ENCODE data around the gene NTN1.

NTN1 gene

GRCh38 chr17:9170336-9170735 is 149.0 kb downstream of the NTN1 start:
- no peak for DNase-seq

- no peak for DNase-seq
Observed at GRCh38 chr17:9170853-9171252, 149.5 kb downstream of the NTN1 start.

GRCh38 chr17:9173386-9173983 is 152.2 kb downstream of the NTN1 start:
- no peak for DNase-seq

- no peak for DNase-seq
Observed at GRCh38 chr17:9174312-9174711, 153.0 kb downstream of the NTN1 start.

GRCh38 chr17:9174779-9175574 is 153.7 kb downstream of the NTN1 start:
- no peak for DNase-seq

GRCh38 chr17:9175700-9176467 is 154.6 kb downstream of the NTN1 start:
- DNase-seq: no peak

GRCh38 chr17:9177212-9177611 is 155.9 kb downstream of the NTN1 start:
- no peak for DNase-seq

- DNase-seq: no peak
Observed at GRCh38 chr17:9178319-9178718, 157.0 kb downstream of the NTN1 start.

- no peak for DNase-seq
Observed at GRCh38 chr17:9179602-9180001, 158.3 kb downstream of the NTN1 start.

GRCh38 chr17:9181640-9182039 is 160.3 kb downstream of the NTN1 start:
- no peak for DNase-seq

- no peak for DNase-seq
Observed at GRCh38 chr17:9183306-9183705, 162.0 kb downstream of the NTN1 start.

- no peak for DNase-seq
Observed at GRCh38 chr17:9185142-9185541, 163.8 kb downstream of the NTN1 start.

GRCh38 chr17:9185688-9186284 is 164.5 kb downstream of the NTN1 start:
- DNase-seq: no peak

- DNase-seq: no peak
Observed at GRCh38 chr17:9187828-9188227, 166.5 kb downstream of the NTN1 start.

- no peak for DNase-seq
Observed at GRCh38 chr17:9188367-9188766, 167.1 kb downstream of the NTN1 start.

GRCh38 chr17:9189870-9190269 is 168.6 kb downstream of the NTN1 start:
- DNase-seq: no peak

- DNase-seq: no peak
Observed at GRCh38 chr17:9192010-9192409, 170.7 kb downstream of the NTN1 start.

GRCh38 chr17:9195411-9195810 is 174.1 kb downstream of the NTN1 start:
- DNase-seq: no peak

GRCh38 chr17:9195961-9196670 is 174.8 kb downstream of the NTN1 start:
- DNase-seq: no peak

- DNase-seq: no peak
Observed at GRCh38 chr17:9199571-9200551, 178.6 kb downstream of the NTN1 start.

- DNase-seq: no peak
Observed at GRCh38 chr17:9200699-9201359, 179.5 kb downstream of the NTN1 start.

Data from stimulated activated naive CD4-positive, alpha-beta T cell treated with Interleukin-2 at 50 U/mL for 16 hours (primary cell).